Gastroesophageal sphincter (tissue), 4 donors: ENCODE results near the gene ZNF445. TPM values are rescaled to one million over a fixed set of nuclear protein-coding genes. Genes with fewer than 3 reads are reported as not detected.

ENCODE experiments used
- ATAC-seq: fragments of 150-250 bp; one replicate; pipeline ENCODE4 v1.9.1; 2016; ENCODE audit warnings: mild to moderate bottlenecking, moderate library complexity
- H3K27ac ChIP-seq, 4 donors: fragments of 200-600 bp; sonication (generic) in 3 of 4; 1 replicate in 3 of 4; 2 replicates in 1 of 4; pipeline ENCODE4 v1.5.1; 2016 to 2019
- H3K27me3 ChIP-seq: fragments of 200-600 bp; sonication (generic); one replicate; pipeline ENCODE4 v1.5.1; 2019
- H3K36me3 ChIP-seq, 2 donors: fragments of 200-600 bp; sonication (generic); one replicate each; pipeline ENCODE4 v1.5.1; 2019; ENCODE audit warnings: control low read depth in 1 of 2
- H3K4me1 ChIP-seq, 3 donors: fragments of 200-600 bp; sonication (generic); 1 replicate in 2 of 3; 2 replicates in 1 of 3; pipeline ENCODE4 v1.5.1; 2016 to 2019; ENCODE audit warnings: control low read depth in 2 of 3
- H3K4me3 ChIP-seq, 2 donors: fragments of 200-600 bp; sonication (generic); one replicate each; pipeline ENCODE4 v1.5.1; 2019; ENCODE audit warnings: mild to moderate bottlenecking in 1 of 2, moderate library complexity in 1 of 2
- H3K9me3 ChIP-seq, 3 donors: fragments of 200-600 bp; sonication (generic); one replicate each; pipeline ENCODE4 v1.5.1; 2017 to 2019; ENCODE audit warnings: control low read depth in 2 of 3
- CTCF ChIP-seq, 4 experiments: fragments of 200-600 bp in 2 of 4; fragments of 450-650 bp in 2 of 4; sonication (generic) in 1 of 4; IDR thresholded peaks; one replicate each; pipeline ENCODE4 v1.5.1; 2017 to 2019; ENCODE audit warnings: antibody characterized with exemption in 4 of 4, mild to moderate bottlenecking in 2 of 4, moderate library complexity in 2 of 4
- EP300 ChIP-seq: sonication (generic); formaldehyde crosslinking; IDR thresholded peaks from one replicate; pipeline ENCODE4 v1.6.1; 2017; ENCODE audit warnings: antibody characterized with exemption, mild to moderate bottlenecking
- POLR2A ChIP-seq, 2 donors: fragments of 450-650 bp; IDR thresholded peaks; one replicate each; pipeline ENCODE4 v1.6.1; 2017; ENCODE audit warnings: antibody characterized with exemption in 2 of 2, mild to moderate bottlenecking in 2 of 2, moderate library complexity in 1 of 2
- POLR2AphosphoS5 ChIP-seq: sonication (generic); formaldehyde crosslinking; IDR thresholded peaks from one replicate; pipeline ENCODE4 v1.6.1; 2017; ENCODE audit warnings: antibody characterized with exemption
- WGBS, 2 donors: methylation state at CpG; one replicate each; pipeline ENCODE4 v1.1.5; 2018; ENCODE audit warnings: low coverage in 1 of 2; 5-methylcytosine and 5-hydroxymethylcytosine counted together
- total RNA-seq, 4 donors: library from RNA; depleted of rRNA; stranded (reverse); fragments of >200 nt; gene quantifications; one replicate each; pipeline ENCODE4 v1.1.0, GENCODE V29; 2016

The ZNF445 gene
- total RNA-seq, 4 donors from 2014 or later, result 8.9 to 15.2 (median 12.6) TPM

GRCh38 chr3:44395714-44396113, 81.8 kb downstream of the ZNF445 start:
- WGBS, 2 donors, result 89 to 100% methylated on average over 5 to 8 of the region's 9 CpGs
- no peaks in the 10 kb centered on the region for H3K9me3 ChIP-seq
- H3K36me3 ChIP-seq, result peaks cover 0 to 35% of the 10 kb centered on the region in 2 donors
- no peak overlapping the region for H3K27ac ChIP-seq
- ATAC-seq, result no peak
- TF ChIP-seq POLR2A (IDR thresholded peaks at IDR 0.05) (no peak), POLR2AphosphoS5 (no peak), EP300 (no peak), CTCF (IDR thresholded peaks at IDR 0.05) (no peak)
- H3K4me3 ChIP-seq, result no peak overlapping the region
- H3K4me1 ChIP-seq, result no peaks in the 10 kb centered on the region
- no peaks in the 10 kb centered on the region for H3K27me3 ChIP-seq

- TF ChIP-seq POLR2AphosphoS5 (no peak), POLR2A (IDR thresholded peaks at IDR 0.05) (no peak), EP300 (no peak), CTCF (IDR thresholded peaks at IDR 0.05) (no peak)
- H3K27ac ChIP-seq, result no peak overlapping the region
- H3K36me3 ChIP-seq, result peaks cover 0 to 32% of the 10 kb centered on the region in 2 donors
- ATAC-seq, result no peak
- H3K9me3 ChIP-seq, result peaks cover 0 to under 1% (median 0%) of the 10 kb centered on the region in 3 donors
- H3K4me1 ChIP-seq, result no peaks in the 10 kb centered on the region
- WGBS, 2 donors, result 100% methylated on average over 1 of the region's 1 CpG
- no peaks in the 10 kb centered on the region for H3K27me3 ChIP-seq
- H3K4me3 ChIP-seq, result no peak overlapping the region
These were observed 85.0 kb downstream of the ZNF445 start for GRCh38 chr3:44392489-44392888.

- ATAC-seq, result no peak
These were observed 90.1 kb downstream of the ZNF445 start for GRCh38 chr3:44387404-44387803.

More at GRCh38 chr3:44387404-44387803, 90.1 kb downstream of the ZNF445 start:
- H3K4me3 ChIP-seq, result no peak overlapping the region
- H3K27ac ChIP-seq, result no peak overlapping the region
- WGBS, 2 donors, result no CpG with 5 or more reads among the region's 7 CpGs
- peaks cover 0 to 13% (median 0%) of the 10 kb centered on the region in 3 donors for H3K9me3 ChIP-seq
- no peaks in the 10 kb centered on the region for H3K27me3 ChIP-seq
- TF ChIP-seq POLR2AphosphoS5 (no peak), EP300 (no peak), CTCF (IDR thresholded peaks at IDR 0.05) (no peak), POLR2A (IDR thresholded peaks at IDR 0.05) (no peak)
- H3K36me3 ChIP-seq, result peaks cover 0 to 12% of the 10 kb centered on the region in 2 donors
- no peaks in the 10 kb centered on the region for H3K4me1 ChIP-seq

Other genes with a start within 250 kb of the ZNF445 start
- gene TOPAZ1, start 235.8 kb downstream of the ZNF445 start, total RNA-seq, result not detected
- gene TCAIM, start 138.9 kb downstream of the ZNF445 start, total RNA-seq, result 10 to 100 TPM; 25.8 to 56.2 (median 45.9) TPM
- gene ZKSCAN7, start 77.5 kb upstream of the ZNF445 start, total RNA-seq, result 1 to 10 TPM; 3.5 to 6.1 (median 5.0) TPM
- gene ZNF660, start 107.3 kb upstream of the ZNF445 start, total RNA-seq, result 1 to 10 TPM in 3 of 4 donors, under 1 TPM in 1; 0.82 to 5.0 (median 3.5) TPM
- 10 to 100 TPM; 17.5 to 37.8 (median 22.9) TPM for gene ZNF197, start 147.4 kb upstream of the ZNF445 start, total RNA-seq
- gene ZNF35, start 171.1 kb upstream of the ZNF445 start, total RNA-seq, result 10 to 100 TPM in 3 of 4 donors, 1 to 10 TPM in 1; 9.1 to 27.6 (median 13.1) TPM
- gene ZNF502, start 235.0 kb upstream of the ZNF445 start, total RNA-seq, result 1 to 10 TPM; 5.0 to 10.0 (median 5.5) TPM